H1 (cell line): Measurements from ENCODE around the gene GRID1. TPM values are rescaled to one million over a fixed set of nuclear protein-coding genes. Genes with fewer than 3 reads are reported as not detected.

ENCODE experiments used
- CTCF ChIA-PET: fragments of 300-600 bp; sonication (Branson Sonifier 250); formaldehyde crosslinking; loops from one replicate; lab custom pipeline; 2021; ENCODE audit not compliant: partially characterized antibody; lab: Charles Lee
- POLR2A ChIA-PET: fragments of 300-600 bp; sonication (Branson Sonifier 250); formaldehyde crosslinking; loops from one replicate; lab custom pipeline; 2021; ENCODE audit warnings: inconsistent platforms; ENCODE audit not compliant: partially characterized antibody; lab: Charles Lee
- DNase-seq, 2 experiments: peaks; one replicate each; pipeline versions ENCODE4 v3.0.0 to v3.0.0-alpha.2; 2010 to 2022; ENCODE audit warnings: low spot score in 2 of 2, low read depth in 1 of 2, mixed read lengths in 1 of 2
- FAIRE-seq: peaks from 2 replicates; lab custom pipeline; 2011; peaks lifted over from hg19 to GRCh38; lab: Jason Lieb, UNC
- H2AFZ ChIP-seq: 2 replicates; pipeline ENCODE4 v1.8.1; 2012; ENCODE audit warnings: low read length, inconsistent platforms
- H2AK5ac ChIP-seq: 2 replicates; pipeline ENCODE4 v1.6.1; 2013; ENCODE audit warnings: low read depth, low read length
- H2BK120ac ChIP-seq: replicated peaks from 2 replicates; pipeline ENCODE3; 2013; ENCODE audit warnings: low read depth, low read length, inconsistent platforms
- H2BK12ac ChIP-seq: 2 replicates; pipeline ENCODE4 v1.6.1; 2013; ENCODE audit warnings: low read depth, low read length
- H2BK15ac ChIP-seq: 2 replicates; pipeline ENCODE4 v1.6.1; 2013; ENCODE audit warnings: low read length
- H2BK20ac ChIP-seq: 2 replicates; pipeline ENCODE4 v1.6.1; 2013; ENCODE audit warnings: low read length
- H2BK5ac ChIP-seq: 2 replicates; pipeline ENCODE4 v1.6.1; 2013; ENCODE audit warnings: low read depth, low read length
- H3K14ac ChIP-seq: 2 replicates; pipeline ENCODE4 v1.6.1; 2013; ENCODE audit warnings: inconsistent platforms; ENCODE audit not compliant: insufficient read length
- H3K18ac ChIP-seq: 2 replicates; pipeline ENCODE4 v1.6.1; 2013; ENCODE audit warnings: low read length; ENCODE audit errors: extremely low read depth
- H3K23ac ChIP-seq: 2 replicates; pipeline ENCODE4 v1.6.1; 2013; ENCODE audit warnings: inconsistent platforms; ENCODE audit not compliant: insufficient read length
- H3K23me2 ChIP-seq: 2 replicates; pipeline ENCODE4 v1.6.1; 2013; ENCODE audit warnings: low read depth, low read length
- H3K27ac ChIP-seq: 2 replicates; pipeline ENCODE4 v1.6.1; 2011; ENCODE audit warnings: low read depth, low read length, inconsistent platforms
- H3K27me3 ChIP-seq, 4 experiments: replicated peaks in 1 of 4; 1 replicate in 1 of 4; 2 replicates in 3 of 4; pipeline versions ENCODE4 v1.6.1 to v1.8.1; 2011 to 2013; ENCODE audit warnings: low read length in 3 of 4, mild to moderate bottlenecking in 3 of 4, inconsistent platforms in 2 of 4, mixed read lengths in 2 of 4, moderate library complexity in 1 of 4; ENCODE audit not compliant: control insufficient read depth in 3 of 4, insufficient read depth in 3 of 4; ENCODE audit errors: extremely low read depth in 1 of 4
- H3K36me3 ChIP-seq, 4 experiments: 2 replicates each; pipeline versions ENCODE4 v1.6.1 to v1.8.1; 2011 to 2013; ENCODE audit warnings: mild to moderate bottlenecking in 4 of 4, low read length in 3 of 4, moderate library complexity in 2 of 4, control low read depth in 1 of 4, inconsistent platforms in 1 of 4; ENCODE audit not compliant: insufficient read depth in 4 of 4, control insufficient read depth in 2 of 4
- H3K4ac ChIP-seq: replicated peaks from 2 replicates; pipeline ENCODE3; 2013; ENCODE audit warnings: low read length, low read depth, mixed read lengths, inconsistent platforms; ENCODE audit not compliant: insufficient read length
- H3K4me1 ChIP-seq, 4 experiments: replicated peaks in 1 of 4; 1 replicate in 1 of 4; 2 replicates in 3 of 4; pipeline versions ENCODE4 v1.6.1 to v1.8.1; 2011 to 2013; ENCODE audit warnings: low read length in 3 of 4, inconsistent platforms in 2 of 4, mixed read lengths in 1 of 4; ENCODE audit not compliant: insufficient read depth in 4 of 4, control insufficient read depth in 3 of 4
- H3K4me2 ChIP-seq, 2 experiments: 2 replicates each; pipeline versions ENCODE4 v1.6.1 to v1.8.1; 2011 to 2013; ENCODE audit warnings: low read depth in 2 of 2, low read length in 2 of 2, control low read depth in 1 of 2, inconsistent platforms in 1 of 2, mild to moderate bottlenecking in 1 of 2; ENCODE audit not compliant: insufficient read depth in 1 of 2
- H3K4me3 ChIP-seq, 4 experiments: fragments of 200-600, 300-600 bp in 1 of 4; sonication (generic), shearing (Covaris generic), sonication (Bioruptor Twin) in 1 of 4; 2 replicates each; pipeline versions ENCODE4 v1.5.1 to v1.8.1; 2011 to 2016; ENCODE audit warnings: low read length in 4 of 4, low read depth in 3 of 4, control low read depth in 2 of 4, inconsistent platforms in 2 of 4, mild to moderate bottlenecking in 2 of 4, mixed read lengths in 1 of 4, moderate library complexity in 1 of 4; ENCODE audit not compliant: insufficient read depth in 2 of 4; ENCODE audit errors: extremely low read depth in 1 of 4
- H3K56ac ChIP-seq: replicated peaks from 2 replicates; pipeline ENCODE3; 2013; ENCODE audit warnings: low read depth, mild to moderate bottlenecking, mixed read lengths, low read length, inconsistent platforms; ENCODE audit not compliant: insufficient read length
- H3K79me1 ChIP-seq: 2 replicates; pipeline ENCODE4 v1.6.1; 2013; ENCODE audit warnings: low read depth, low read length, control low read depth
- H3K79me2 ChIP-seq, 2 experiments: 2 replicates each; pipeline versions ENCODE4 v1.6.1 to v1.8.1; 2012 to 2013; ENCODE audit warnings: low read length in 2 of 2, mild to moderate bottlenecking in 2 of 2, inconsistent platforms in 1 of 2; ENCODE audit not compliant: insufficient read depth in 2 of 2, control insufficient read depth in 1 of 2
- H3K9ac ChIP-seq, 4 experiments: replicated peaks in 1 of 4; 1 replicate in 1 of 4; 2 replicates in 3 of 4; pipeline versions ENCODE4 v1.6.1 to v1.8.1; 2011 to 2013; ENCODE audit warnings: low read depth in 3 of 4, low read length in 3 of 4, control low read depth in 2 of 4, mild to moderate bottlenecking in 2 of 4, moderate library complexity in 2 of 4, inconsistent platforms in 1 of 4; ENCODE audit errors: extremely low read depth in 1 of 4
- H3K9me3 ChIP-seq, 2 experiments: 2 replicates each; pipeline versions ENCODE4 v1.6.1 to v1.8.1; 2012 to 2013; ENCODE audit warnings: mild to moderate bottlenecking in 2 of 2, moderate library complexity in 2 of 2, control low read depth in 1 of 2, inconsistent platforms in 1 of 2, low read depth in 1 of 2, low read length in 1 of 2, mixed read lengths in 1 of 2; ENCODE audit not compliant: insufficient read depth in 2 of 2
- H4K20me1 ChIP-seq, 2 experiments: replicated peaks in 1 of 2; 2 replicates each; pipeline versions ENCODE3 to v1.8.1; 2011 to 2013; ENCODE audit warnings: inconsistent platforms in 2 of 2, low read length in 2 of 2, mild to moderate bottlenecking in 1 of 2; ENCODE audit not compliant: insufficient read depth in 2 of 2, control insufficient read depth in 1 of 2
- H4K5ac ChIP-seq: 2 replicates; pipeline ENCODE4 v1.6.1; 2013; ENCODE audit warnings: low read length, low read depth, mixed read lengths, inconsistent platforms; ENCODE audit not compliant: insufficient read length
- H4K8ac ChIP-seq: 2 replicates; pipeline ENCODE4 v1.8.0; 2013; ENCODE audit warnings: mild to moderate bottlenecking, moderate library complexity, low read length, inconsistent platforms; ENCODE audit not compliant: insufficient read depth; ENCODE audit errors: extremely low read depth
- H4K91ac ChIP-seq: replicated peaks from 2 replicates; pipeline ENCODE3; 2013; ENCODE audit warnings: low read length, mixed read lengths, inconsistent platforms; ENCODE audit not compliant: insufficient read length
- EGR1 ChIP-seq: IDR thresholded peaks from 2 replicates; pipeline ENCODE4 v1.6.1; 2011; ENCODE audit warnings: low read depth, low read length, borderline replicate concordance
- KDM4A ChIP-seq: IDR thresholded peaks from one replicate; pipeline ENCODE4 v1.7.1; 2012; ENCODE audit warnings: low read depth, mild to moderate bottlenecking, moderate library complexity, low read length, inconsistent platforms; ENCODE audit not compliant: severe bottlenecking
- POLR2A ChIP-seq, 2 experiments: IDR thresholded peaks; 1 replicate in 1 of 2; 2 replicates in 1 of 2; pipeline ENCODE4 v1.6.1; 2011; ENCODE audit warnings: low read depth in 2 of 2, low read length in 2 of 2, mild to moderate bottlenecking in 2 of 2; ENCODE audit errors: control extremely low read depth in 1 of 2
- SRF ChIP-seq: IDR thresholded peaks from 2 replicates; pipeline ENCODE4 v1.6.1; 2011; ENCODE audit warnings: mild to moderate bottlenecking, low read depth, low read length, moderate library complexity
- whole genome bisulfite sequencing, 2 experiments: shearing (Covaris generic) in 1 of 2; methylation state at CpG; one replicate each; pipeline versions ENCODE4 v1.1.6 to v1.1.7; 2013 to 2015; ENCODE audit warnings: low lambda C conversion rate in 2 of 2, mixed read lengths in 2 of 2, inconsistent platforms in 1 of 2, low coverage in 1 of 2, missing lambda C conversion rate in 1 of 2; ENCODE audit not compliant: insufficient replicate concordance in 2 of 2, insufficient coverage in 1 of 2, insufficient read length in 1 of 2; ENCODE audit errors: extremely low coverage in 1 of 2, missing lambda C conversion rate in 1 of 2; 5-methylcytosine and 5-hydroxymethylcytosine counted together
- polyA plus RNA-seq, 7 experiments: library from polyadenylated mRNA; depleted of rRNA in 3 of 7; stranded (reverse) in 5 of 7; unstranded in 2 of 7; fragments of >200 nt in 5 of 7; fragments of 200-250 nt in 2 of 7; gene quantifications; 1 replicate in 5 of 7; 2 replicates in 1 of 7; 4 replicates in 1 of 7; pipeline versions ENCODE4 v1.2.1 to v1.2.3, GENCODE V29; 2011 to 2013; ENCODE audit warnings: missing spikeins in 2 of 7, mixed read lengths in 2 of 7
- total RNA-seq: library from RNA; stranded (reverse); fragmentation: NEBNext Ultra II Directional; extraction: Animal tissue kit (Norgen Biotek cat#: 25700); gene quantifications from 2 replicates; pipeline ENCODE4 v1.2.1, GENCODE V29; 2021
- TF ChIP-seq, protein P1 (sequence below): IDR thresholded peaks from 2 replicates; pipeline ENCODE4 v1.6.1; 2011; ENCODE audit warnings: low read length, improper control_type of control experiment

The GRID1 gene
- total and polyA plus RNA-seq, 2 of the 8 experiments (the other 6 are each of a cell fraction or from before 2014, with no cell fraction given), result 0.22 to 0.30 TPM

DNA sequence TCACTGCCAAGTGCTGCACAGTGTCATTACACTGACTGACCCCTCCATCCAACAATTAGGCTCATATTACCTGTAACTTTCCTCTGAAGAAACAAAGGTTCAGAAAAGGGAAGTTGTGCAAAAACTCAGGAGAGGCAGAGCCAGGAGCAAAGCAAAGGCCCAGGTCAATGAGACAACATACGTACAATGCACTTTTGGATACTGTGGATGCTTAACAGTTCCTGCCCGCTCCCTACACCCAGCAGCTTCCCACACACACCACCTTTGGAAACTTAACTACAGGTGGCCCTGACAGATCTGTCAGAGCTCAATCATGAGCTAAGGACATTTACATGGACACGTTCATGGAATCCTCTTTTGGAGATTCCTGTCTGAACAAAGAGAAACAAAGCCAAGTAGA is 515.9 kb downstream of the GRID1 start:
- H3K27ac ChIP-seq, result no peak overlapping the region
- no peak for FAIRE-seq
- WGBS, 2 experiments, result 81% methylated on average over 3 of the region's 3 CpGs; no CpG with 5 or more reads in 1 of the 2 experiments

More for the DNA sequence above, 515.9 kb downstream of the GRID1 start:
- H3K56ac ChIP-seq, result no peak overlapping the region
- no peaks in the 10 kb centered on the region for H3K79me1 ChIP-seq
- no peak overlapping the region for H2BK15ac ChIP-seq
- ChIA-PET POLR2A (no interaction called here), CTCF (interaction anchor here (1.3 to 1.5 kb wide), 2 partner anchors 10 to 18 kb away, joined by 3 to 4 read pairs; no protein-coding TSS in a partner anchor)
- no peaks in the 10 kb centered on the region for H3K23me2 ChIP-seq
- H2BK12ac ChIP-seq, result no peak overlapping the region
- no peak overlapping the region for H3K4ac ChIP-seq
- no peak for DNase-seq
- no peak overlapping the region for H3K18ac ChIP-seq
- H3K79me2 ChIP-seq, result no peaks in the 10 kb centered on the region
- H4K20me1 ChIP-seq, result no peaks in the 10 kb centered on the region
- H3K4me3 ChIP-seq, result no peak overlapping the region
- H2AFZ ChIP-seq, result no peak overlapping the region
- no peak overlapping the region for H2BK5ac ChIP-seq
- no peak overlapping the region for H4K5ac ChIP-seq
- TF ChIP-seq POLR2A (IDR thresholded peaks at IDR 0.05; ENCODE audit: control extremely low read depth in 1 of 2, low read depth in 2 of 2, low read length in 2 of 2) (no peak), KDM4A (no peak), EGR1 (no peak), SRF (no peak)
- TF ChIP-seq, protein P1, sequence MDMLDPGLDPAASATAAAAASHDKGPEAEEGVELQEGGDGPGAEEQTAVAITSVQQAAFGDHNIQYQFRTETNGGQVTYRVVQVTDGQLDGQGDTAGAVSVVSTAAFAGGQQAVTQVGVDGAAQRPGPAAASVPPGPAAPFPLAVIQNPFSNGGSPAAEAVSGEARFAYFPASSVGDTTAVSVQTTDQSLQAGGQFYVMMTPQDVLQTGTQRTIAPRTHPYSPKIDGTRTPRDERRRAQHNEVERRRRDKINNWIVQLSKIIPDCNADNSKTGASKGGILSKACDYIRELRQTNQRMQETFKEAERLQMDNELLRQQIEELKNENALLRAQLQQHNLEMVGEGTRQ, result no peak
- H3K23ac ChIP-seq, result no peak overlapping the region
- H3K4me2 ChIP-seq, result no peak overlapping the region
- no peaks in the 10 kb centered on the region for H3K27me3 ChIP-seq
- H4K91ac ChIP-seq, result no peak overlapping the region
- H3K9me3 ChIP-seq, result 0 out of 4 replicates have a peak, but pooled peaks cover 0 to 3% of the 10 kb centered on the region in 2 experiments
- no peak overlapping the region for H3K9ac ChIP-seq
- H4K8ac ChIP-seq, result no peak overlapping the region
- H2BK20ac ChIP-seq, result no peak overlapping the region; the same call in 1 of the 2 replicates
- no peaks in the 10 kb centered on the region; a peak in 1 of 7 replicates for H3K4me1 ChIP-seq
- H2AK5ac ChIP-seq, result no peak overlapping the region
- no peak overlapping the region for H2BK120ac ChIP-seq
- H3K36me3 ChIP-seq, result no peaks in the 10 kb centered on the region
- no peak overlapping the region for H3K14ac ChIP-seq
